ENCODE measurements around the gene ZNF385C.
A peak's percentile ranks its signal among the peaks of the same experiment; 100 is the strongest.

Gene ZNF385C

GRCh38 chr17:42106009-42106408, 7.7 kb upstream of the ZNF385C start:
- no peak for DNase-seq

GRCh38 chr17:42104264-42104663, 6.0 kb upstream of the ZNF385C start:
- no peak for DNase-seq

- DNase-seq = no peak
Measured at GRCh38 chr17:42103221-42103954, 5.1 kb upstream of the ZNF385C start.

GRCh38 chr17:42101513-42102292, 3.4 kb upstream of the ZNF385C start:
- DNase-seq = peak; percentile 47

GRCh38 chr17:42098730-42099399, 592 bp upstream of the ZNF385C start:
- no peak for DNase-seq

- DNase-seq = no peak
Measured at GRCh38 chr17:42096360-42097111, 1.7 kb downstream of the ZNF385C start.

GRCh38 chr17:42094375-42095069, 3.8 kb downstream of the ZNF385C start:
- DNase-seq = no peak

GRCh38 chr17:42092939-42093338, 5.3 kb downstream of the ZNF385C start:
- DNase-seq = no peak

GRCh38 chr17:42090964-42091790, 7.1 kb downstream of the ZNF385C start:
- no peak for DNase-seq

GRCh38 chr17:42088736-42089135, 9.5 kb downstream of the ZNF385C start:
- no peak for DNase-seq

GRCh38 chr17:42087736-42088705, 10.3 kb downstream of the ZNF385C start:
- no peak for DNase-seq

GRCh38 chr17:42087042-42087701, 11.1 kb downstream of the ZNF385C start:
- DNase-seq = no peak

GRCh38 chr17:42081516-42082129, 16.6 kb downstream of the ZNF385C start:
- DNase-seq = no peak

- no peak for DNase-seq
Measured at GRCh38 chr17:42079541-42079940, 18.7 kb downstream of the ZNF385C start.

- no peak for DNase-seq
Measured at GRCh38 chr17:42078396-42079043, 19.8 kb downstream of the ZNF385C start.

GRCh38 chr17:42077755-42078154, 20.5 kb downstream of the ZNF385C start:
- DNase-seq = no peak

GRCh38 chr17:42076797-42077559, 21.3 kb downstream of the ZNF385C start:
- DNase-seq = no peak

- no peak for DNase-seq
Measured at GRCh38 chr17:42075789-42076188, 22.5 kb downstream of the ZNF385C start.

All from NCI-H146 (cell line).